ENCODE measurements around the gene TRMT6.

The TRMT6 gene

GRCh38 chr20:5973172-5973571, 22.8 kb upstream of the TRMT6 start:
- H3K27ac Mint-ChIP-seq: no peak overlapping the region
- no peak for DNase-seq
- H3K4me3 Mint-ChIP-seq: no peak overlapping the region
- ATAC-seq: no peak
- H3K27me3 Mint-ChIP-seq: no peaks in the 10 kb centered on the region
- H3K9me3 Mint-ChIP-seq: no peaks in the 10 kb centered on the region
- H3K36me3 Mint-ChIP-seq (ENCODE audit: low read depth): peaks cover 50% of the 10 kb centered on the region
- H3K4me1 Mint-ChIP-seq: no peaks in the 10 kb centered on the region

- DNase-seq (no peak), ATAC-seq (no peak)
- Mint-ChIP-seq H3K36me3 (ENCODE audit: low read depth) (peaks cover 53% of the 10 kb centered on the region), H3K27me3 (no peaks in the 10 kb centered on the region), H3K4me1 (no peaks in the 10 kb centered on the region), H3K9me3 (no peaks in the 10 kb centered on the region), H3K27ac (no peak overlapping the region), H3K4me3 (no peak overlapping the region)
Observed at GRCh38 chr20:5971203-5971602, 20.9 kb upstream of the TRMT6 start.

GRCh38 chr20:5970381-5970780, 20.0 kb upstream of the TRMT6 start:
- H3K27me3 Mint-ChIP-seq: no peaks in the 10 kb centered on the region
- H3K4me3 Mint-ChIP-seq: no peak overlapping the region
- H3K27ac Mint-ChIP-seq: no peak overlapping the region
- H3K9me3 Mint-ChIP-seq: no peaks in the 10 kb centered on the region
- ATAC-seq: no peak
- no peaks in the 10 kb centered on the region for H3K4me1 Mint-ChIP-seq
- peaks cover 52% of the 10 kb centered on the region for H3K36me3 Mint-ChIP-seq (ENCODE audit: low read depth)
- no peak for DNase-seq

DNA sequence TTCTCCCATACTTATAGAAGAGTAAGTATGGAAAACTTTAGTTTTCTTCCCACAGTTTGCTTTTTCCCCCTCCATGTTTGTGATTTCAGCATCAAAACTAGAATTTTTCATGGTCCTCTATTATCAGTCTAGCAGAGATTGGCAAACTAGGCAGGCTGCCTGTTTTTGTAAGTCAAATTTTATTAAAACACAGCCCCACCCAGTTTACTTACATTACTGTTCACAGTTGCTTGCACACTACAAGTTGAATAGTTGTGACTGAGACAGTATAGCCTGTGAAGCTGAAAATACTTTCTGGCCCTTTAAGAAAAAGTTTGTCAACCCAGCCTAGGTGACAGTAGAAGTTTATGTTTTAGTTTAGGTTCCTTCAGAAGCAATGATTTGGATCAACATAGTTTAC, 19.6 kb upstream of the TRMT6 start:
- Mint-ChIP-seq H3K27me3 (no peaks in the 10 kb centered on the region), H3K4me3 (no peak overlapping the region), H3K27ac (no peak overlapping the region), H3K36me3 (ENCODE audit: low read depth) (peaks cover 49% of the 10 kb centered on the region), H3K9me3 (no peaks in the 10 kb centered on the region), H3K4me1 (no peaks in the 10 kb centered on the region)
- no peak for DNase-seq
- no peak for ATAC-seq

DNA sequence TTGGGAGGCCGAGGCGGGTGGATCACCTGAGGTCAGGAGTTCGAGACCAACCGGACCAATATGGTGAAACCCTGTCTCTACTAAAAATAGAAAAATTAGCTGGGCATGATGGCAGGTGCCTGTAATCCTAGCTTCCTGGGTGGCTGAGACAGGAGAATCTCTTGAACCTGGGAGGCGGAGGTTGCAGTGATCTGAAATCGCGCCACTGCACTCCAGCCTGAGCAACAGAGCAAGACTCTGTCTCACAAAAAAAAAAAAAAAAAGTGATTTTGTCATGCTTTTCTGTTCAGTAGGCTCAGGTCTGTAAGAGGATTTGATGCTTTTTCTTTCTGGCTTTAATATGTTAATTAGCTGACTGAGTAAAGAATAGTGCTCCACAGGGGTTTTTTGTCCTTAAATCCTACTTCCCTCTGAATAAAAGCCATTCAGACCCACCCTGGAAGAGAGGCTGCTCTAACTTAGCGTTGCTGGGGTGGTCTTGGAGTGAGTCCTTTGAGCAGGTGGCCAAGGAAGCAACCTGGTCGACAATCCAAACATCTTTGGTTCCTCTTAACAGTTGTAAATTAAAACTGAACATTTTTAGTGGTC, 19.1 kb upstream of the TRMT6 start:
- Mint-ChIP-seq H3K27ac (no peak overlapping the region), H3K9me3 (no peaks in the 10 kb centered on the region), H3K27me3 (no peaks in the 10 kb centered on the region), H3K4me3 (no peak overlapping the region), H3K36me3 (ENCODE audit: low read depth) (peaks cover 50% of the 10 kb centered on the region), H3K4me1 (no peaks in the 10 kb centered on the region)
- DNase-seq (no peak), ATAC-seq (no peak)

- no peak for ATAC-seq
- Mint-ChIP-seq H3K27me3 (no peaks in the 10 kb centered on the region), H3K9me3 (no peaks in the 10 kb centered on the region), H3K4me3 (no peak overlapping the region), H3K36me3 (ENCODE audit: low read depth) (peaks cover 56% of the 10 kb centered on the region), H3K4me1 (no peaks in the 10 kb centered on the region), H3K27ac (no peak overlapping the region)
- no peak for DNase-seq
Observed at GRCh38 chr20:5968462-5968861, 18.1 kb upstream of the TRMT6 start.

- Mint-ChIP-seq H3K9me3 (no peaks in the 10 kb centered on the region), H3K36me3 (ENCODE audit: low read depth) (peaks cover 53% of the 10 kb centered on the region), H3K27me3 (no peaks in the 10 kb centered on the region), H3K4me3 (no peak overlapping the region), H3K27ac (no peak overlapping the region), H3K4me1 (no peaks in the 10 kb centered on the region)
- no peak for ATAC-seq
- DNase-seq: no peak
Observed at GRCh38 chr20:5967469-5967868, 17.1 kb upstream of the TRMT6 start.

DNA sequence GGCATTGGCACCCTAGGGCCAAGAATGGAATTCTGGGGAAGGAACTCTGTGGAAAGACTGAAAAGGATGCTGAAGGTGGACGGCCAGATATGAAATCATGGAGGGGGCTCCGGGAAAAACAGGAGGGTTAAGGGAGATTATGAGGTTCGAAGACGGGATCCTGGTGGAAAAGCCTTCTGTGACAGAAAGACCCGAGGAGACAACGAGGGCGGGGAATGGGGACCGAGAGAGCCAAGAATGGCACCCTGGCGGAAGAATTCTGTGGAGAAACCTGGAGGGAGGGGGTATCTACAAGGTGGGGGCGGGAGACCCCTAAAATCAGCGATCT, 426 bp downstream of the TRMT6 start:
- ATAC-seq (no peak), DNase-seq (no peak)
- Mint-ChIP-seq H3K4me3 (peak overlapping the region; percentile 99), H3K27ac (peak overlapping the region; percentile 100), H3K4me1 (peaks cover 67% of the 10 kb centered on the region), H3K9me3 (no peaks in the 10 kb centered on the region), H3K36me3 (ENCODE audit: low read depth) (peaks cover 69% of the 10 kb centered on the region), H3K27me3 (peaks cover 3% of the 10 kb centered on the region)

DNA sequence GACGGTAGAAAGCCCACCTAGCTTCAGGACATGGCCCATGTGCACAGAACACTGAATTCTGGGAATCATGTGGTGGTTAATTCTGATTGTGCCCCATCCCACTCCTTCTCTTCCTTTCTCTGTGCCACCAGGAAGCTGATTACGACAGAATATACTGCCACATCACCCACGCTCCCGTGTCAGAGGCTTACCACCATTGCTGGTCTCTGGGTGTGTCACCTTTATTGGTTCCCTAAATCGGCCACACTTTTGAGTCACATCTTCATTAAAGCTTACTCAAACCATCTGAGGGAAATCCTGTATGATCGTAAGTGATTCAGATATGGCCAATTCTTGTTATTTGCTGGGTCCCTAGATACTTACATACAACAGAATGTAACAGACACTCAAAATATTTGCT, 3.1 kb downstream of the TRMT6 start:
- Mint-ChIP-seq H3K4me3 (peak overlapping the region; percentile 99), H3K27ac (peak overlapping the region; percentile 76), H3K27me3 (peaks cover 3% of the 10 kb centered on the region), H3K4me1 (peaks cover 59% of the 10 kb centered on the region), H3K36me3 (ENCODE audit: low read depth) (peaks cover 67% of the 10 kb centered on the region), H3K9me3 (no peaks in the 10 kb centered on the region)
- DNase-seq: peak; percentile 40
- ATAC-seq: peak; percentile 51

- Mint-ChIP-seq H3K27me3 (peaks cover 3% of the 10 kb centered on the region), H3K4me3 (no peak overlapping the region), H3K27ac (peak overlapping the region; percentile 45), H3K4me1 (peaks cover 47% of the 10 kb centered on the region), H3K9me3 (no peaks in the 10 kb centered on the region), H3K36me3 (ENCODE audit: low read depth) (peaks cover 65% of the 10 kb centered on the region)
- ATAC-seq: no peak
- no peak for DNase-seq
Observed at GRCh38 chr20:5945963-5946362, 4.4 kb downstream of the TRMT6 start.

- H3K36me3 Mint-ChIP-seq (ENCODE audit: low read depth): peaks cover 36% of the 10 kb centered on the region
Observed at GRCh38 chr20:5938456-5939029, 11.8 kb downstream of the TRMT6 start.

DNA sequence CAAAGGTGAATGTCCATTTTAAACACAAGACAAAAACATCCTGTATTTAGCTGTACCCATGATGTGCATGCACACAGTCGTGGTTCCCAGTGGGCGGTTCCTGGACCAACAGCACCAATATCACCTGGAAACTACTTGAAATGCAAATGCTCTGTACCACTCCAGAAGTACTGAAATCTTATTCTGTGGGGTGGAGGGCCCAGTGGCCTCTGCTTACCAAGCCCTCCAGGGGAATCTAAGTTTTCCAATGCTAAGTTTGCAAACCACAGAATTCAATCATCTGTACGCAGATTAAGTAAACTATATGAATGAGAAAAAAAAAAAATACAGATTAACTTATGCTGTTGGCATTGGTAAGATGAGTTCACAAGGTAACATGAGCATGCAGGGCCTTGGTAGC, 14.1 kb downstream of the TRMT6 start:
- Mint-ChIP-seq H3K36me3 (ENCODE audit: low read depth) (peaks cover 15% of the 10 kb centered on the region), H3K4me3 (no peak overlapping the region), H3K27ac (no peak overlapping the region), H3K27me3 (no peaks in the 10 kb centered on the region), H3K9me3 (no peaks in the 10 kb centered on the region), H3K4me1 (peaks cover 14% of the 10 kb centered on the region)
- DNase-seq: no peak
- no peak for ATAC-seq

More at GRCh38 chr20:5938456-5939029, 11.8 kb downstream of the TRMT6 start:
- Mint-ChIP-seq H3K9me3 (no peaks in the 10 kb centered on the region), H3K4me1 (peaks cover 14% of the 10 kb centered on the region), H3K4me3 (no peak overlapping the region), H3K27ac (no peak overlapping the region), H3K27me3 (no peaks in the 10 kb centered on the region)
- no peak for ATAC-seq
- DNase-seq: no peak

GRCh38 chr20:5935384-5935783, 14.9 kb downstream of the TRMT6 start:
- Mint-ChIP-seq H3K9me3 (no peaks in the 10 kb centered on the region), H3K4me1 (peaks cover 14% of the 10 kb centered on the region), H3K36me3 (ENCODE audit: low read depth) (peaks cover 15% of the 10 kb centered on the region), H3K27ac (peak overlapping the region; percentile 43), H3K27me3 (no peaks in the 10 kb centered on the region), H3K4me3 (no peak overlapping the region)
- peak; percentile 78 for ATAC-seq
- no peak for DNase-seq

DNA sequence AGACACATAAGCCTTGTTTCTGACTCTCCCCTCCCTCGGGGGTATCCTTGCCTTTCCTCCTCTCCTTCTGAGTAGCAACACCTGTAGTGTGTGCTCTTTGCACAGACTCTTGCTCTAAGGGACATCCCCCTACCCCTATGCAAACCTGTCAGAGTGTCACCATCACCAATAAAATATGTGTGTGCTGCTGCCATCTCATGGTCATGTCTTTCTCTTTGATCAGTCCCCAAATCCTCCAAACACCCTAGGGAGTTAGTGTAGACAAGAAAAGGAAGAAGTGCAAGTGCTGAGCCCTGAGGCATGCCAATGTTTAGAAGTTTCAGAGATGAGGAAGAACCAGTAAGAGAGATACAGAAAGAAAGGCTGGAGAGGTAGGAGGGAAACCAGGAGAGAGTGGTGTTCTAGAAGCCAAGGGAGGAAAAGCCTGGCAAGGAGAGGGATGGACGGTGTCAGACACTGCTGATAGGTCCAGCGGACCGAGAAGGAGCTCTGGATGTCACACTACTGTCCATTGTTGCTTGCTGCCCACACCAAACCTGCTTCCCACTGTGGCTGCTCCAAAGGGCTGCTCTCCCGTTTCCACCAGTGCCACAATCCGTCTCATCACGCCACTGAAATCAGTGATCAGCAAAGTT, 16.4 kb downstream of the TRMT6 start:
- DNase-seq: no peak
- H3K36me3 Mint-ChIP-seq (ENCODE audit: low read depth): peaks cover 7% of the 10 kb centered on the region
- H3K4me3 Mint-ChIP-seq: no peak overlapping the region
- peak; percentile 63 for ATAC-seq
- peaks cover 4% of the 10 kb centered on the region for H3K27me3 Mint-ChIP-seq
- H3K27ac Mint-ChIP-seq: no peak overlapping the region
- H3K4me1 Mint-ChIP-seq: peaks cover 14% of the 10 kb centered on the region
- H3K9me3 Mint-ChIP-seq: no peaks in the 10 kb centered on the region

- H3K36me3 Mint-ChIP-seq (ENCODE audit: low read depth): peaks cover under 1% of the 10 kb centered on the region
- no peaks in the 10 kb centered on the region for H3K9me3 Mint-ChIP-seq
- no peak overlapping the region for H3K4me3 Mint-ChIP-seq
- no peak for ATAC-seq
- no peak overlapping the region for H3K27ac Mint-ChIP-seq
- no peak for DNase-seq
- peaks cover 14% of the 10 kb centered on the region for H3K4me1 Mint-ChIP-seq
- peaks cover 7% of the 10 kb centered on the region for H3K27me3 Mint-ChIP-seq
Observed at GRCh38 chr20:5932796-5933195, 17.5 kb downstream of the TRMT6 start.

Measured in activated naive CD8-positive, alpha-beta T cell treated with anti-CD3 and anti-CD28 coated beads, Interleukin-2, amount 50 U/mL, for 24 hours (primary cell).